CD4-positive, alpha-beta T cell (primary cell): ENCODE measurements around the gene TMEM254. TPM values are rescaled to one million over a fixed set of nuclear protein-coding genes. Genes with fewer than 3 reads are reported as not detected.
"Not testable (repeated sequence)": the region's sequence is repeated elsewhere in the genome, so short reads cannot be mapped to it uniquely, and the experiment has no call there.

Experiments used
- ATAC-seq: fragments of 200-7000 bp; cut with Tn5 transposase; one replicate; pipeline ENCODE4 v1.10.0; 2022; ENCODE audit warnings: mild to moderate bottlenecking; ENCODE audit not compliant: poor library complexity
- CTCF ChIA-PET: fragments of 350-600 bp; sonication (Branson Sonifier 250); formaldehyde crosslinking; loops from one replicate; lab custom pipeline; 2021; ENCODE audit warnings: antibody characterized with exemption, inconsistent platforms; lab: Charles Lee
- POLR2A ChIA-PET: fragments of 350-600 bp; sonication (Branson Sonifier 250); formaldehyde crosslinking; loops from one replicate; lab custom pipeline; 2021; ENCODE audit warnings: antibody characterized with exemption, inconsistent platforms; lab: Charles Lee
- DNase-seq, 14 experiments: peaks; one replicate each; pipeline ENCODE4 v3.0.0-alpha.2; 2013 to 2020; ENCODE audit warnings: mixed read lengths in 2 of 14
- H3K27ac ChIP-seq, 2 donors: one replicate each; pipeline versions ENCODE4 v1.5.1 to v1.7.0; 2013; ENCODE audit warnings: low read length in 2 of 2, low read depth in 1 of 2, mild to moderate bottlenecking in 1 of 2
- H3K27me3 ChIP-seq, 2 experiments: 1 replicate in 1 of 2; 2 replicates in 1 of 2; pipeline versions ENCODE4 v1.6.1 to v1.7.0; 2013; ENCODE audit warnings: low read length in 2 of 2, control low read depth in 1 of 2, mild to moderate bottlenecking in 1 of 2, moderate library complexity in 1 of 2; ENCODE audit not compliant: insufficient read depth in 2 of 2, control insufficient read depth in 1 of 2
- H3K36me3 ChIP-seq: one replicate; pipeline ENCODE4 v1.6.1; 2013; ENCODE audit warnings: low read length, control low read depth; ENCODE audit not compliant: insufficient read depth
- H3K4me1 ChIP-seq: one replicate; pipeline ENCODE4 v1.6.1; 2013; ENCODE audit warnings: low read length, control low read depth; ENCODE audit not compliant: insufficient read depth
- H3K4me3 ChIP-seq: one replicate; pipeline ENCODE4 v1.5.1; 2013; ENCODE audit warnings: mild to moderate bottlenecking, low read length, moderate library complexity
- H3K9me3 ChIP-seq, 2 experiments: 1 replicate in 1 of 2; 2 replicates in 1 of 2; pipeline versions ENCODE4 v1.6.1 to v1.7.0; 2013; ENCODE audit warnings: low read length in 2 of 2, mild to moderate bottlenecking in 2 of 2, control low read depth in 1 of 2, moderate library complexity in 1 of 2; ENCODE audit not compliant: control insufficient read depth in 1 of 2, insufficient read depth in 1 of 2
- H3K27ac Mint-ChIP-seq: one replicate; pipeline ENCODE4 v1.8.0; 2020; ENCODE audit warnings: mixed read lengths
- H3K27me3 Mint-ChIP-seq: one replicate; pipeline ENCODE4 v1.8.0; 2021; ENCODE audit warnings: mixed read lengths
- H3K36me3 Mint-ChIP-seq: one replicate; pipeline ENCODE4 v1.8.0; 2021; ENCODE audit warnings: low read depth, mixed read lengths
- H3K4me1 Mint-ChIP-seq: one replicate; pipeline ENCODE4 v1.8.0; 2021; ENCODE audit warnings: low read depth, mixed read lengths
- H3K4me3 Mint-ChIP-seq: one replicate; pipeline ENCODE4 v1.8.0; 2020; ENCODE audit warnings: mild to moderate bottlenecking, mixed read lengths
- H3K9me3 Mint-ChIP-seq: one replicate; pipeline ENCODE4 v1.8.0; 2020; ENCODE audit warnings: mixed read lengths
- intact Hi-C, 2 experiments: fragments of 100-400 bp; cut with DNase I in 1 of 2; cut with micrococcal nuclease in 1 of 2; formaldehyde crosslinking; loops; one replicate each; pipeline versions ENCODE4 v1.15.1 to v1.9.0; 2023 to 2025; cut with DNase I, micrococcal nuclease
- total RNA-seq, 174 experiments: library from RNA in 2 of 174; stranded (reverse) in 2 of 174; gene quantifications; one replicate each; pipeline ENCODE4 v1.2.3 and lab custom pipeline; 2021 to 2026
- TF ChIP-seq, protein P1 (sequence below): fragments of 200-600 bp; IDR thresholded peaks from one replicate; pipeline ENCODE4 v1.8.0; 2022; ENCODE audit warnings: antibody characterized with exemption, mild to moderate bottlenecking

TMEM254 gene
- total RNA-seq, 2 experiments from 2014 or later: 4.0 to 5.6 TPM

DNA sequence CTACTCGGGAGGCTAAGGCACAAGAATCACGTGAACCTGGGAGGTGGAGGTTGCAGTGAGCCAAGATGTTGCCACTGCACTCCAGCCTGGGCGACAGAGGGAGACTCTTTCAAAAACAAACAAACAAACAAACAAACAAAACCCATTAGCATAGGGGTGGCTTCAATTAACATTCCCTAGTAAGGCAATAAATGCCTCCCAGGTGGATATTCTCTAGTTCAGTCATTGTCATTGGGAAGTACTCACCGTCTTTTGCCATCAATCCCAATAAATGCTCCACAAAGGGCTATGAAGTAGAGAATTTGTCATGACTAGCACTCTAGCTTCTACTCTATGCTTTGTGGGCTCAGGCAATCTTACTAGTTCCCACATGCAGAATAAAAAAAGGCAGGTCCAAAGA lies 11.7 kb upstream of the TMEM254 start:
- no peak overlapping the region for H3K4me3 ChIP-seq
- no peaks in the 10 kb centered on the region for H3K4me1 ChIP-seq
- TF ChIP-seq, protein P1, sequence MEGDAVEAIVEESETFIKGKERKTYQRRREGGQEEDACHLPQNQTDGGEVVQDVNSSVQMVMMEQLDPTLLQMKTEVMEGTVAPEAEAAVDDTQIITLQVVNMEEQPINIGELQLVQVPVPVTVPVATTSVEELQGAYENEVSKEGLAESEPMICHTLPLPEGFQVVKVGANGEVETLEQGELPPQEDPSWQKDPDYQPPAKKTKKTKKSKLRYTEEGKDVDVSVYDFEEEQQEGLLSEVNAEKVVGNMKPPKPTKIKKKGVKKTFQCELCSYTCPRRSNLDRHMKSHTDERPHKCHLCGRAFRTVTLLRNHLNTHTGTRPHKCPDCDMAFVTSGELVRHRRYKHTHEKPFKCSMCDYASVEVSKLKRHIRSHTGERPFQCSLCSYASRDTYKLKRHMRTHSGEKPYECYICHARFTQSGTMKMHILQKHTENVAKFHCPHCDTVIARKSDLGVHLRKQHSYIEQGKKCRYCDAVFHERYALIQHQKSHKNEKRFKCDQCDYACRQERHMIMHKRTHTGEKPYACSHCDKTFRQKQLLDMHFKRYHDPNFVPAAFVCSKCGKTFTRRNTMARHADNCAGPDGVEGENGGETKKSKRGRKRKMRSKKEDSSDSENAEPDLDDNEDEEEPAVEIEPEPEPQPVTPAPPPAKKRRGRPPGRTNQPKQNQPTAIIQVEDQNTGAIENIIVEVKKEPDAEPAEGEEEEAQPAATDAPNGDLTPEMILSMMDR: no peak
- H3K4me3 Mint-ChIP-seq: no peak overlapping the region
- intact Hi-C loops: no loop called here
- ChIA-PET POLR2A (no interaction called here), CTCF (interaction anchor here (1.1 kb wide), 1 partner anchor 8 kb away, joined by 3 read pairs; no protein-coding TSS in a partner anchor)
- no peak for DNase-seq
- H3K27ac Mint-ChIP-seq: no peak overlapping the region
- no peaks in the 10 kb centered on the region for H3K4me1 Mint-ChIP-seq
- H3K27me3 ChIP-seq: no peaks in the 10 kb centered on the region
- no peak overlapping the region for H3K27ac ChIP-seq
- no peaks in the 10 kb centered on the region for H3K36me3 ChIP-seq
- peaks cover 5% of the 10 kb centered on the region for H3K27me3 Mint-ChIP-seq
- H3K36me3 Mint-ChIP-seq: no peaks in the 10 kb centered on the region
- no peaks in the 10 kb centered on the region for H3K9me3 ChIP-seq
- no peaks in the 10 kb centered on the region for H3K9me3 Mint-ChIP-seq
- no peak for ATAC-seq

DNA sequence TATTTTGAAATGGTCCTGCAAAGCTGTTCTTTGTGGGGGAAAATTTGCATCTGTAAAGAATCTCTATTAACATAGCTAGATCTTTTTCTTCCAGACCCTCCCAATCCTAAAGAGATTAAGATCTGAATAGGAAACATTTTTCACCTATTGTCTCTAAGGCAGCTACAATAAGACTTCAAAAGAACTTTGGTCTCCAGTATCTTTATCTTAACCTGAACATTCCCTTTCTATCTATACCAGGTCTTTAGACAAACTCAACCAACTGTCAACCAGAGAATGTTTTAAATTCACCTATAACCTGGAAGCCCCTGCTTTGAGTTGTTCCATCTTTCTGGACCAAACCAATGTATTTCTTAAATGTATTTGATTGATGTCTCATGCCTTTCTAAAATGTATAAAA lies 10.6 kb upstream of the TMEM254 start:
- POLR2A ChIA-PET, intact Hi-C loops, H3K36me3 Mint-ChIP-seq, H3K4me1 ChIP-seq, ATAC-seq, H3K27me3 Mint-ChIP-seq, H3K27me3 ChIP-seq, H3K36me3 ChIP-seq, DNase-seq, H3K4me1 Mint-ChIP-seq, H3K27ac Mint-ChIP-seq, H3K27ac ChIP-seq, H3K9me3 Mint-ChIP-seq, H3K9me3 ChIP-seq, H3K4me3 Mint-ChIP-seq, H3K4me3 ChIP-seq: not testable (repeated sequence)
- CTCF ChIA-PET: interaction anchor here (0.6 to 1.1 kb wide), 2 partner anchors 9 kb away, joined by 3 read pairs; no protein-coding TSS in a partner anchor

DNA sequence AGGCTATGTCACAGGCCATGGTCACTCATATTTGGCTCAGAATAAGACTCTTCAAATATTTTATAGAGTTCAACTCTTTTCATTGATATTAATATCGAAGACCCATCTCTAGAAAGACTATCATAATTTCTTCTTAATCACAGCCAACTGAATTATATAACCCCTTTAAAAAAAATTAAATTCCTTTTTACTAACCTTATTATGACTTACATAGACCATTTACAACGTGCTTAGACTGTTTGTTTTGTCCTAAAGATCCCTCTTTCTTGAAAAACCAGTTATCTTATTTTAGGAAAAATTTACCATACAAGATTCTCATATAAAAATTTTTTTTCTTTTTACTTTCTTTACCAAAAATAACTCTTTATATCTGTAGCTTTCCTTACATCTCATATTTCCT lies 10.2 kb upstream of the TMEM254 start:
- intact Hi-C loops: no loop called here
- H3K4me3 ChIP-seq: no peak overlapping the region
- no peak for ATAC-seq
- Mint-ChIP-seq H3K4me3 (no peak overlapping the region), H3K36me3 (no peaks in the 10 kb centered on the region), H3K27ac (no peak overlapping the region), H3K4me1 (no peaks in the 10 kb centered on the region), H3K9me3 (no peaks in the 10 kb centered on the region), H3K27me3 (peaks cover 5% of the 10 kb centered on the region)
- no peak for DNase-seq
- no peak overlapping the region for H3K27ac ChIP-seq
- H3K36me3 ChIP-seq: no peaks in the 10 kb centered on the region
- no peaks in the 10 kb centered on the region for H3K27me3 ChIP-seq
- ChIA-PET POLR2A (no interaction called here), CTCF (interaction anchor here (0.6 kb wide), 1 partner anchor 9 kb away, joined by 3 read pairs; no protein-coding TSS in a partner anchor)
- H3K4me1 ChIP-seq: no peaks in the 10 kb centered on the region
- TF ChIP-seq, protein P1: no peak
- H3K9me3 ChIP-seq: no peaks in the 10 kb centered on the region

DNA sequence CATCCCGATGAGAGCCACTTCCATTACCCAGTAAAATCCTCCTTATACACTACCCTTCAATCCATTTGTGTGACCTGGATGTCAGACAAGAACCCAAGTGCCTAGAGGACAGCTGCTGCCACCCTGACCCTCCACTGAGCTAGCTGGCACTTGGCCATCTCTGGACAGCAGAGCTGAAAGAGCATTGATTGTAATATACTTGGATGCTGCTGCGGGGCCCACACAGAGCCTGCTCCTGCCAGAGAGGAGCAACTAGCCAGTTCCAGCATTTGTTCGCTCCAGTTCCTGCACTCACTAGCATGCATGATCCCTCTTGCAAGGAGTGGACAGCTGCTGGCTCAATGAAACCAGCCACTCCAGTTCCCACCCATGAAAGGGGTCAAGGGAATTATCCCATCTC lies 8.4 kb upstream of the TMEM254 start:
- TF ChIP-seq, protein P1: no peak
- H3K4me1 Mint-ChIP-seq: peaks cover 3% of the 10 kb centered on the region
- ATAC-seq (no peak), DNase-seq (no peak)
- Histone ChIP-seq H3K36me3 (no peaks in the 10 kb centered on the region), H3K4me3 (no peak overlapping the region), H3K27ac (no peak overlapping the region), H3K27me3 (no peaks in the 10 kb centered on the region), H3K9me3 (no peaks in the 10 kb centered on the region), H3K4me1 (no peaks in the 10 kb centered on the region)
- ChIA-PET POLR2A (no interaction called here), CTCF (interaction anchor here (2.2 kb wide), 1 partner anchor 11 kb away, joined by 11 read pairs; no protein-coding TSS in a partner anchor)
- no peak overlapping the region for H3K27ac Mint-ChIP-seq
- H3K9me3 Mint-ChIP-seq: no peaks in the 10 kb centered on the region
- no peaks in the 10 kb centered on the region for H3K36me3 Mint-ChIP-seq
- intact Hi-C loops: loop anchor here in 1 of 2 experiments (10.0 kb wide), 1 partner anchor 1765 kb away; no protein-coding TSS in a partner anchor
- H3K27me3 Mint-ChIP-seq: peaks cover 5% of the 10 kb centered on the region
- H3K4me3 Mint-ChIP-seq: no peak overlapping the region
